ENCODE measurements around the gene SEC14L5.
A peak's percentile ranks its signal among the peaks of the same experiment; 100 is the strongest.
"Not testable (repeated sequence)": the region's sequence is repeated elsewhere in the genome, so short reads cannot be mapped to it uniquely, and the experiment has no call there.

Gene SEC14L5

DNA sequence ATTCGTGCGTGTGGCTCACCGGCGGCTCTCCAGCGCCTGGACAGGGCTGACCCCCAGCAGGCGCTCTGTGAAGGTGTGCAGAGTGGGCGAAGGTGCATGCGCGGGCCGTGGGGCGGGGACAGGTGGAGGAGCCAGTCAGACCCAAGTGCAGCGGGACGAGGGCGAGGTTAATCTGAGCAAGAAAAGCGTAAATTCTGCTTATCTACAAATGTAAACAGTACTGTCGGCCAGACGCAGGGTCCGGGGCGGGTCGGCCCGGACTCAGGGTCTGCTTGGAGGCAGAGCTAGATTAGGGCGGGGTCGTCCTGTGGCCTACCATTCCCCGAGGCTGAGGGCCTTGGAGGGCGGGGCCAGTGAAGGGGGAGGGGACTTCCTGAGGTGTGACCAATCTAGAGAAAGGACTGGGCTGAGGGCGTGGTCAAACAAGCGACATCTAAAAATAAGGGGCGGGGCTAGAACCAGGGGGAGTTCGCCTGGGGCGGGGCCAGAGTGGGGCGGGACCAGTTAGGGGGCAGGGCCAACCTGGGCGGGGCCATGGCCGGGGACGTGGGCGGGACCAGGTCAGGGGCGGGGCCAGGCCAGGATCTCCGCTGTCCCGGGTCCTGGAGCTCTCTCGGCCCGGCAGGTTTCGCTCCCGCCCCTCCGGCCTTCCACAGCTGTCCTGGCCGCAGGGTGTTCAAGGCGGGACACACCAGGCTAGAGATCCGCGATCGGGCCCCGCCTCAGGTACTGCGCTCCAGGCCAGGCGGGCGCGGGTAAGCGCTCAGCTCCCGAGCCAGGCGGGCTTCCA is at the start of gene SEC14L5:
Gene SEC14L5 (plus strand): TSS at position 611 of the 790 bp plus-strand sequence. CDS start 994 bp downstream, outside the sequence.
- peak; percentile 99 for DNase-seq

DNA sequence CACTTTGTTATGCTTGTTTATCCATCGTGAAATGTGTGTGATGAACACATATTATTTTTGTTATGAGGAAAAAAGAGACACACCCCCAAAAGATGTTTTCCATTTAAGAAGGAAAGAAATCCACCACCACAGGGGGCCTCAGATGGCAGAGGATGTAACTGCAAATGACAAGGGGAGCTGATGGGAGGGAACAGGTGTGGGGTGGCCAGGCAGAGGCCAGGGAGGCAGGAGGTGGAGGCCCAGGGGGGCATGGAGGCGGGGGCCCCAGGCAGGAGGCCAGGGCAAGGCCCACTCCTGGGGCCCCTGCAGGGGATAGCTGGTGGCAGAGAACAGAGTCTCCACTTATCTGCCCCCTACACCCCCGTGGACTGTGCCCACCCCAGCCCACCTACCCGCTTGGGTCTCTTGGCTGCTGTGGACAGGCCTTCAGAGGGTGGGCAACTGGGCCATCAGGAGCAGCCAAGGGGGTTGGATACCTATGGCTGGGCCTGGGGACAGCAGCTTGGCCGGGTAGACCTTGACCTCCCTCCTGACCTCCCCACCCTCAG is 49.2 kb upstream of the SEC14L5 start:
- no peak for DNase-seq

DNA sequence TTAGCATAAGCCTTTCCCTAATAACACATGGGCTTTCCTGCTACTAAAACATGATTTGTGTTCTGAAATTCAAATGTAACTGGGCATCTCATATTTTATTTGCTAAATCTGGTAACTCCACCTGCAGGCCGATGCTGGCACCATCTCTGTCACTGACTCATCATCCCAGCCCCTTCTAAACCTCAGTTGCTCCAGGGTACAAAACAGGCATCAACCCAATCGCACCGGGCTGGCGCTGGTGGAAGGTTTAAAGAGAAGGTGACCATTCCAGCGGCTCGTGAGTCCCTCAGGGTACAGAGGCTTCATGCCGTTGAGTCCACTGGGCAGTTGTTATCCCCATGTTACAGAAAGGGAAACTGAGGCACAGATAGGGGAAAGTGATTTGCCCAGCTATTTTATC is 48.3 kb upstream of the SEC14L5 start:
- DNase-seq = no peak

GRCh38 chr16:4910828-4911227 is 47.3 kb upstream of the SEC14L5 start:
- DNase-seq = no peak

- DNase-seq = no peak
Observed at GRCh38 chr16:4911970-4912386, 46.2 kb upstream of the SEC14L5 start.

GRCh38 chr16:4913130-4913773 is 44.9 kb upstream of the SEC14L5 start:
- no peak for DNase-seq

DNA sequence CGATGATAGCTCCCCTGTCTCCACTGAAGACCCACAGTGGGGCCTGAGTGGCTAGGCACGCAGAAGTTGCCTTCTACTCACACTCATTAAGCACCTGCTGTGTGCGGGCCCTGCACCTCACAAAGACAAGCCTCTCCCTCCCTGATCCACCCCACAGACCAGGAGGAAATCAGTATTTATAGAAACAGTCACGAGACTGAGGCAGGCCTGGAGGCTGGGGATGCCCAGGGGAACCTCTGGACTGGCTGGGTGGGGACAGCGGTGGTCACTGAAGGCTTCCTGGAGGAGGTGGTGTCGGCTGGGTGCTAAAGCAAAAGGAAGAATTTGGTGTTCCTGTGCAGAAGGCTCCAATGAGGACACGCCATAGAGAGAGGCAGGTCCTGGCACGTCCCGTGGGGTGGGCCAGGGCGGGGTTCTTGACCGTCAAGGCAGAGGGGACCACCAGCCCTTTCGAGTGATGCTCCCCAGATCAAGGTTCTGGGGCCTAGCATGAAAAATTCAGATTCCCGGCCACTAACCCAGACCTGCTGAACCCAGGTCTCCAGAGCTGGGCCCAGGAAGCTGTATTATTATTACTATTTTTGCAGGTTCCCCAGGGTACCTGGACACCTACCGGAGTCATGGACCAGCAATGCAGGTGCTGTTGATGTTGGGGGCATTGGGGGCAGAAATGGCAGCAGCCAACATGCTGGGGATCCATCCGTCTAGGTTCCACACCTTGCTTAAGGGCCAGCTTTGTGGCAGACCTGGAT is 44.2 kb upstream of the SEC14L5 start:
- DNase-seq = no peak

DNA sequence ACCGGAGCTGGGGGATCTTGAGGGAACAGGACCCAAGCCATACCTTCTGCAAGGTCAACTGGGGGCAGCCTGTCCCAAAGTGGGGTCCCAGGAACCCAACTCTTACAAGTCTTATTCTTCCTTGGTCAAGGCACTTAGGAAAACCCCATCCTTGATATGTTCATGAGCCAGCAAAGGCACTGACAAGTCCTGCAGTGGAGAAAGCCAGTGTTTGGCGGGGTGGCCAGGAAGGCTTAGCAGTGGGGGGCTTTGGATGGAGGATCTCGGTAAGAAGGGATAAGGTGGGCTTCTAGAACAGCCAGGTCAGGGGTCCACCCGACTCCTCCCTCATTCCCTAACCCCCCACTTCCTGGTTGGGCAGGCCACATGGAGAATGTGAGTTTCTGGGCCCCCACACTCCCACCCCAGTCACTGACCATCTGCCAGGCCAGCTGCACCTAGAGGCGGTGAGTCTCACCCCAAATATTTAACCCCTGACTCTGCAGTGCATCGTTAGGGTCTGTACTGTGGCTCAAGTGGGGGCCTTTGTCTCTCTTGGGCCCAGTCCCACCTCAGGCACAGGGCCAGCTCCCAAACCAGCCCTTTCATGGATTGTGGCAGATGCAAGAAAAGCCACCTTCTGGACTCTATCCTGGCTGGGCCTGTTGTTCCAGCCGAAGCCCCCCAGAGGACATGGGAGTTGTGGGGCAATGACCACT is 43.5 kb upstream of the SEC14L5 start:
- no peak for DNase-seq

DNA sequence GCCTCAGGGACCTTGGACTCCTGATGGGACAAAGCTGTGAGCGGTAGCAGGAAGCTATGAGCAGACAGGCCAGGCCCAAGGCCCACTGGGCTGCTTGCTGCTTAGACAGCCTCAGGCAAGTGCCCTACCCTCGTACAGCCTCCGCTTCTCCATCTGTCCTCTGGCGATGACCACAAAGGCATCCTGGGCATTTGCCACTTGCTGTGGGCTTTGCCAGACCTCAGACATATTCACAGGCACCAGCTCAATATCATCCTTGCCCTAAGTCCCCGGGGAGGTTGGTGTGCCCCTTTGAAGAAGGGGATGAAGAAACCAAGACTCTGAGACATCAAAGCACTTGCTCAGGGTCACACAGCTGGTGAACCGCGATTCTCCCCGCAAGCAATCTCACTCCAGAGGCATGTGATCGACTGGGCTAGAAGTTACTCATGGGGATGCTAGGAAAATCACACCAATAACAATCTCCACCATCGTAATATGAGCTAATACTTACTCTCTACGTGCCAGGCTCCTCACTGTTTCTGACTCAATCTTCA is 42.8 kb upstream of the SEC14L5 start:
- no peak for DNase-seq

DNA sequence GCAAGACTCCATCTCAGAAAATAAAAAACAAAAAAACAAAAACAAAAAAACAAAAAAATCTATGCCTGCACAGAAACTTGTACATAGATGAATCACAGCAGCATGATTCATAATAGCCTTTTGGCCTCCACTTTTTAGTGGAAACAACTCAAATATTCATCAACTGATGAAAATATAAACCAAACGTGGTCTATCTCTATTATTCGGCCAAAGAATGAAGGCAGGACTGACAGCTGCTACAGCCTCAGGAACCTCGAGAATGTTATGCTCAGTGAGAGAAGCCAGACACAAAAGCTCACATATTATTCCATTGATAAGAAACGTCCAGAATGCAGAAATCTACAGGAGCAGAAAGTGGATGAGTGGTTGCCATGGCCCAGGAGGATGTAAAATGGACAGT is 41.0 kb upstream of the SEC14L5 start:
- DNase-seq = no peak

- DNase-seq = no peak
Observed at GRCh38 chr16:4918781-4919251, 39.3 kb upstream of the SEC14L5 start.

- DNase-seq = no peak
Observed at GRCh38 chr16:4920826-4921225, 37.3 kb upstream of the SEC14L5 start.

DNA sequence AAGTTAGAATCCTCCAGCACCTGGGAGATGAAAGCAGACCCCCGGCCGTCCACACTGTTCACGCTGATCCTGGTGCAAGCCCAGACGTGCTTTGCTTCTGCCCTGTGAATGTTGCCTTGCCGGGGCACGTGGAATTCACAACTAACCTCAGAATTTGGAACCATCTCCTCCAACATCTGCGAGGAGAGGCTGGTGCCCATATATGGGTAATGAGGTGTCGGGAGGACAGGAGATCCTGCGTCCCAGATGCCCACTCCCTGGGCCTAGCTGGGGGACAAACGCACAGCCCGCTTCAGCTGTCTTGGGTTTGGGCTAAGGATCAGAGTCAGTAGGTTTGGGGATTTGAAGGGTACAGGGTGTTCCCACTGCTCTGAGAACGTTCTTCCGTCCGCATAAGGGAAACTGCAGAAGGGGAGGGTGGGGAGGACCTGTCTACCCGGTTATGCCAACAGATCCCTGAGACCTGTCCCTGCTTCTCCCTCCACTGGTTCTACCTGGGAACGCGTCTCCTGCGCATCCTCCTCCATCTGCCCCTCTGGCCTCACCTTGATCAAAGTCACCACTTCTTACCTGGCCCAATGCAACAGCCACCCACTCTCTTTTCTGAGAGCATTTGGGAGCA is 35.3 kb upstream of the SEC14L5 start:
- no peak for DNase-seq

DNA sequence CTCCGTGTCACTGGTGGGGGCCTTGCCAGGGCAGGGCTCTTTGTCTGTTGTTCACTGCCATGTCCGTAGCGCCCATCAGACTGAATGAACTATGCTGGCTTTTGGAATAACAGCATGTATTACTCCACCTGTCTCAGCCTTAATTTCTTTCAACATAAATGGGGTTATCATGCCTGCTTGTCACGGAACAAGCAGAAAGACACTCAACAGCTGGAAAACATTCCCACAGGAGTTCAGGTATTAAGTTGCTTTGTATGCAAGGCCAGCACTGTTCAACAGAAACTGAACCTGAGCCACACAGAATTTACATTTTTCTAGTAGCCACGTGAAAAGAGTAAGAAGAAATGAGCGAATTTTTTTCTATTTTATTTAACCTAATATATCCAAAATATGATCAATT is 34.3 kb upstream of the SEC14L5 start:
- no peak for DNase-seq

DNA sequence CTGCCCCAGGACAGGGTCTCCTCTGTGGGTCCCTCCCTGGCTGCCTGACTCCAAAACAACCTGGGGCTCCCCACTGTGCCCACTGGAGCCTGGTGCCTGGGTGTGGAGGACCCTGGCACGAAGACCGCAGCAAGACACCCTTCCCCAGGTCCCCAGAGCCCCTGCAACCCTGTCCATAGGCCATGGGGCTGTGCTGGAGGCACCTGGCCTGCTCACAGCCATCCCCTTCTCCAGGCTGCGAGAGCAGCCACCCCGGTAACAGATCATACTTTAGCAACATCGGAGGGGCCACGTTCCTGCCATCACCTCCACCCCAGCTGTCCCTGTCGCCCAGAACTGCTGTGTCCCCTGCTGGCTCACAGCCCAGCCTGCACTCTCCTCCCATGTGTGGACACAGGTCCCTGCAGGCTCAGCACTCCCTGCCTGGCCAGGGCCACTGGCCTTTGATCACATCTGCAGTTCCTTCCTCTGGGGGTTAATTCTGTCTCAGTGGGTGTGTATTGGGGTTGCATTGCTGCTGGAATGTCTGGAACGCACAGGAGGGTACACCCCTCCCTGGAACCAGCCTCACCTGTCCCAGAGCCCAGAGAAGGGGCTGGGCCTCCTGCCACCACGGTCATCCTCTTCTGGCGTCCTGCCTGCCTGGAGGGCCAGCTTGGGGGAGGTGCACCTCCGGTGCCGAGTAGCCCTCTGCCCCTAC is 33.4 kb upstream of the SEC14L5 start:
- no peak for DNase-seq

GRCh38 chr16:4925293-4925607 is 32.9 kb upstream of the SEC14L5 start:
- DNase-seq = no peak

- DNase-seq = no peak
Observed at GRCh38 chr16:4925791-4926190, 32.3 kb upstream of the SEC14L5 start.

DNA sequence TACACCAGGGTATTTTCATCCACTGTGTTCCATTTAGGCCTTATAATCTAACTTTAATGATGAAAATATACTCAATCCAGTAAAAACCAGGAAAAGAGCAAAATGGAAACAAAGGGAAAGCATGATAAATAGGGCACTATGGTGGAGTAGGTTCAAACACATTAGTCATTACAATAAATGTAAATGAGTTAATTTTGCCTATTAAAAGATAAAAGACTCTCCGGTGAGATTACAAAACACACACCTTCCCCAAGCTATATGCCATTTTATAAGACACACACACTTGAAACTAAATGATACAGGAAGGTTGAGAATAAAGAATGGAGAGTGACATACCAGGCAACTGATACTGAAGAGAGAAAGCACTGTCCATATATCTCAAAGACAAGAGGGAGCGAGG is 31.2 kb upstream of the SEC14L5 start:
- no peak for DNase-seq

DNA sequence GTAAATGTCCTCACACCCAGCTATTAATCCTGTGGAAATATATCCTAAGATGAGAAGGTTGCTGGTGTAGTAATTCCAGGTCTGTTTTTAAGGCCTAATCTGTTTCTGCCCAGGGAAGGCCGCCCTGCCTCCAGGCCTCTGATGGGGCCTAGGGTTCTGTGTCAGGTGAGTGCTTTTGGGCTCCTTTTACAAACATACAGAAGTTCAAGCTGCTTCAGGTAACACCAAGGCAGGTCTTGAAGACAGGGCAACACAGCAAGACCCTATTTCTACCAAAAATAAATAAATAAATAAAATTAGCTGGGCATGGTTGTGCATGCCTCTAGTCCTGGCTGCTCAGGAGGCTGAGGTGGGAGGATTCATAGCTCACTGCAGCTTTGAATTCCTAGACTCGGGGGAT is 30.5 kb upstream of the SEC14L5 start:
- DNase-seq = no peak

GRCh38 chr16:4928227-4928626 is 29.9 kb upstream of the SEC14L5 start:
- no peak for DNase-seq

DNA sequence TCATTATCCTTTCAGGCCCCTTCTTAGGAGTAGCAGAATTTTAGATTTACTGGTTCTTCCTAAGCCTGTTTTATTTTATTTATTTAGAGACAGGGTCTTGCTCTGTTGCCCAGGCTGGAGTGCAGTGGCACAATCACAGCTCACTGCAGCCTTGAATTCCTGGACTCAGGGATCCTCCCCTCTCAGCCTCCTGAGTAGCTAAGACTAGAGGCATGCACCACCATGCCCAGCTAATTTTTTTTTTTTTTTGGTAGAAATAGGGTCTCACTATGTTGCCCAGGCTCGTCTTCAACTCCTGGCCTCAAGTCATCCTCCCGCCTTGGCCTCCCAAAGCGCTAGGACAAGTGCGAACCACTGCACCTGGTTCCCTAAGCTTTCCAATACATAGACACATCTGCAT is 28.5 kb upstream of the SEC14L5 start:
- DNase-seq = not testable (repeated sequence)

- DNase-seq = no peak
Observed at GRCh38 chr16:4931381-4931780, 26.7 kb upstream of the SEC14L5 start.

Measured in suppressor macrophage treated with lipopolysaccharide for 4 hours (primary cell).